Neutrophil (primary cell): ENCODE results near the gene AMY2A.
"Not testable (repeated sequence)": the region's sequence is repeated elsewhere in the genome, so short reads cannot be mapped to it uniquely, and the experiment has no call there.

ENCODE experiments used
- H3K27ac ChIP-seq: fragments of 200-600 bp; sonication (generic); 2 replicates; pipeline ENCODE4 v1.5.1; 2016; ENCODE audit warnings: mild to moderate bottlenecking, moderate library complexity
- H3K27me3 ChIP-seq: fragments of 200-600 bp; sonication (generic); 2 replicates; pipeline ENCODE4 v1.6.0; 2016; ENCODE audit warnings: mild to moderate bottlenecking
- H3K36me3 ChIP-seq: fragments of 200-600 bp; sonication (generic); 2 replicates; pipeline ENCODE4 v1.5.1; 2017
- H3K4me1 ChIP-seq, 2 experiments: fragments of 200-600 bp in 1 of 2; sonication (generic) in 1 of 2; 1 replicate in 1 of 2; 2 replicates in 1 of 2; pipeline versions ENCODE4 v1.5.1 to v1.6.1; 2013 to 2016; ENCODE audit warnings: low read depth in 1 of 2, low read length in 1 of 2, mild to moderate bottlenecking in 1 of 2, moderate library complexity in 1 of 2; ENCODE audit not compliant: control insufficient read depth in 1 of 2, insufficient read depth in 1 of 2
- H3K4me3 ChIP-seq, 2 experiments: fragments of 200-600 bp in 1 of 2; sonication (generic) in 1 of 2; 1 replicate in 1 of 2; 2 replicates in 1 of 2; pipeline ENCODE4 v1.5.1; 2013 to 2016; ENCODE audit warnings: low read depth in 1 of 2, low read length in 1 of 2, mild to moderate bottlenecking in 1 of 2, moderate library complexity in 1 of 2
- H3K9me3 ChIP-seq: fragments of 200-600 bp; sonication (generic); 2 replicates; pipeline ENCODE4 v1.5.1; 2016
- TF ChIP-seq, protein P1 (sequence below): fragments of 200-600 bp; sonication (generic); IDR thresholded peaks from 2 replicates; pipeline ENCODE4 v1.5.1; 2016; ENCODE audit warnings: antibody characterized with exemption

AMY2A gene

DNA sequence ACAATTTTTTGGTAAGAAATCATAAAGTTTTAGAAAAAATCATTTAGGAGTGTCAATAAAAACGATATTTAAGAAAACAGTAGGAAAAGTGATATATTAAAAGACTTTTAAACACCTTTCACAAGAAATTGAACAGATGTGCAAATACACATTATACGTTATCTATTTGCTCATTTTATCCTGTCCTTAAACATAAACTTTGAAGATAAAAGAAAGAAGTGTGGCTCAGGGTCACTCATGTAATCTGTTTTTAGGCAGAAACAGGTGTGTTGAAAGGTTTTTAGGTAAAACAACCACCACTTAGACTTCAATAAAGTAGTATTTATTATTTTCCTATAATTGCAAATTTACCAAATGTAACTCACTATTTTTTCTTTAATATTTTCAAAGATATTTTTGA lies 32.7 kb upstream of the AMY2A start:
- Histone ChIP-seq H3K9me3 (no peaks in the 10 kb centered on the region), H3K27me3 (no peaks in the 10 kb centered on the region), H3K4me1 (no peaks in the 10 kb centered on the region), H3K4me3 (no peak overlapping the region), H3K36me3 (no peaks in the 10 kb centered on the region), H3K27ac (no peak overlapping the region)
- TF ChIP-seq, protein P1, sequence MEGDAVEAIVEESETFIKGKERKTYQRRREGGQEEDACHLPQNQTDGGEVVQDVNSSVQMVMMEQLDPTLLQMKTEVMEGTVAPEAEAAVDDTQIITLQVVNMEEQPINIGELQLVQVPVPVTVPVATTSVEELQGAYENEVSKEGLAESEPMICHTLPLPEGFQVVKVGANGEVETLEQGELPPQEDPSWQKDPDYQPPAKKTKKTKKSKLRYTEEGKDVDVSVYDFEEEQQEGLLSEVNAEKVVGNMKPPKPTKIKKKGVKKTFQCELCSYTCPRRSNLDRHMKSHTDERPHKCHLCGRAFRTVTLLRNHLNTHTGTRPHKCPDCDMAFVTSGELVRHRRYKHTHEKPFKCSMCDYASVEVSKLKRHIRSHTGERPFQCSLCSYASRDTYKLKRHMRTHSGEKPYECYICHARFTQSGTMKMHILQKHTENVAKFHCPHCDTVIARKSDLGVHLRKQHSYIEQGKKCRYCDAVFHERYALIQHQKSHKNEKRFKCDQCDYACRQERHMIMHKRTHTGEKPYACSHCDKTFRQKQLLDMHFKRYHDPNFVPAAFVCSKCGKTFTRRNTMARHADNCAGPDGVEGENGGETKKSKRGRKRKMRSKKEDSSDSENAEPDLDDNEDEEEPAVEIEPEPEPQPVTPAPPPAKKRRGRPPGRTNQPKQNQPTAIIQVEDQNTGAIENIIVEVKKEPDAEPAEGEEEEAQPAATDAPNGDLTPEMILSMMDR = no peak

DNA sequence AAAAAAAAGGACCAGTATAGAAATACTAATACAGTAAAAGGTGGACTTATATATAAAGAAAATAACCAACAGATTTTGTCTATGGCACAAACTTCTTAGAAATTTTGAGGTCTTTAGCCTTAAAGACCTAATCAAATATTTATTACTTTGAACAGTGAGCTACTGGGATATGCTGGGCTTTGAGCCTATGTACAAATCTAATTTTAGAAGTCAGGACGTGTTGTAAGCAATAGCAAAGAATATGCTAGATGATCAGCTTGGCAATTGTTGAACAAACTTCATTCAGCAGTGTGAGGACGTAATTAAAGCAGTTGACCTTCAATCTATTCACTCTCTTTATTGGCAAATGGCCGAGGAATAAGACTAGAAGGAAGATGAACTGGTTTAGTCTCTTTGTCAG lies 14.5 kb upstream of the AMY2A start:
- not testable (repeated sequence) for H3K27ac ChIP-seq

DNA sequence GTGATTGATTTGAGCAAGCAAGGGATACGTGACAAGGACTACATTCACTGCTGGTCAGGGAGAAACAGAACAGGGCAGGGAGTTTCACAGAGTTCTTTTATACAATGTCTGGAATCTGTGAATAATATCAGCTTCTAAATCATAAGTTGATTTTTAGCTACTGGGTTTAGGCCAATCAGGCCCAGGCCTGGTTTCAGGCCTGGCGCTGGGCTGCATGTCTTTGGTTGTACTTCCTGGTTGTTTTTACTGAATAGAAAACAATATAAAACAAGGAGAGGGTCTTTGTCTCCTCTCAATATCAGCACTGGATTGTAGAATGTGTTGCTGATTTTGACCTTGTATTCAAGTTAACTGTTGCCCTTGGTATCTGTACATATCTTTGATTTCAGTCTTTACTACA lies 865 bp upstream of the AMY2A start:
- no peaks in the 10 kb centered on the region for H3K4me1 ChIP-seq
- TF ChIP-seq, protein P1 = no peak
- H3K9me3 ChIP-seq = no peaks in the 10 kb centered on the region
- H3K27me3 ChIP-seq = no peaks in the 10 kb centered on the region
- no peak overlapping the region for H3K4me3 ChIP-seq
- no peak overlapping the region for H3K27ac ChIP-seq
- no peaks in the 10 kb centered on the region for H3K36me3 ChIP-seq

More for the DNA sequence above, 14.5 kb upstream of the AMY2A start:
- not testable (repeated sequence) for H3K27me3 ChIP-seq, H3K4me1 ChIP-seq, H3K4me3 ChIP-seq, H3K9me3 ChIP-seq, H3K36me3 ChIP-seq

DNA sequence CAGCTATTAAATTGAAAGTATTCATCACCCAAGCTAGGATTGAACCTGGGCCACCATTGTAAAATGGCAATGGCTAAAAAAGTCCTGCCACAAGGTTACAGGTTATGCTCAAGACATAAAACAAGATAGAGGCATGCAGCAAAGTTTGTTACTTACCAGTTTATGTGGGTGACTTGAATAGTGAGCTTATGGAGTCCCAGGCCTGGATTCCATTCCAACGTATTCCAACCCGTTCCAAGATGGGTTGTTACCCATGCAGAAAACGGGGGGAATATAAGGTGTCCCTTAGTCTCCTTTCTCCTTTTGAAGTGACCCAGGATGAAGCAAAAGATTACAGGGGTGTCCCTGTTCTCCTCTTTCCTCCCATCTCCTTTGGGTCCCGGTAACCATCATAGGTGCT lies 10.2 kb downstream of the AMY2A start:
- H3K36me3 ChIP-seq, H3K4me1 ChIP-seq, H3K9me3 ChIP-seq, H3K4me3 ChIP-seq, H3K27ac ChIP-seq, H3K27me3 ChIP-seq: not testable (repeated sequence)

- not testable (repeated sequence) for H3K27me3 ChIP-seq, H3K27ac ChIP-seq, H3K4me3 ChIP-seq, H3K36me3 ChIP-seq, H3K4me1 ChIP-seq, H3K9me3 ChIP-seq
Observed at GRCh38 chr1:103641194-103641593, 24.0 kb downstream of the AMY2A start.

DNA sequence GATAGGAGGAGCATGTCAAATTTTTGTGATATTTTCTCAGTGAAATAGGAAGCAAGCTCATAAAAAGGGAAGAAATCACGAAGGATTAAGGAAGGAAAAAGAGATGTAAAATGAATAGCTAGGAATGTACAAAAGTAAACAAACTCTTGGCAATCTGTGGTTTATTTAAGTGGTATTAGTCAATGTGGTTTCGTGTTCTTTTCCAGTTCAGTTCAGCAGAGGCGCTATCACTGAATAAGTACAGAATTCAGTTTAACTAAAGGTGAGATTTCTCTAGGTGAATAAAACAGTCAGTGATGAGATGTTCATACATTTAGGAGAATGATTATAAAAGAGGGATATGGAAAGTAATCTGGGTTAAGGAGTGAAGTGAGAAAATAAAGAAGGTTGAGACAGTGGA lies 26.7 kb downstream of the AMY2A start:
- not testable (repeated sequence) for H3K27ac ChIP-seq, H3K4me1 ChIP-seq, H3K36me3 ChIP-seq, H3K4me3 ChIP-seq, H3K27me3 ChIP-seq, H3K9me3 ChIP-seq

- not testable (repeated sequence) for H3K4me1 ChIP-seq
Observed at GRCh38 chr1:103650305-103650704, 33.1 kb downstream of the AMY2A start.

GRCh38 chr1:103650889-103651288 lies 33.7 kb downstream of the AMY2A start:
- not testable (repeated sequence) for H3K4me1 ChIP-seq, H3K27ac ChIP-seq, H3K4me3 ChIP-seq, H3K36me3 ChIP-seq, H3K27me3 ChIP-seq, H3K9me3 ChIP-seq

More at GRCh38 chr1:103650305-103650704, 33.1 kb downstream of the AMY2A start:
- H3K9me3 ChIP-seq, H3K4me3 ChIP-seq, H3K27me3 ChIP-seq, H3K36me3 ChIP-seq, H3K27ac ChIP-seq: not testable (repeated sequence)

DNA sequence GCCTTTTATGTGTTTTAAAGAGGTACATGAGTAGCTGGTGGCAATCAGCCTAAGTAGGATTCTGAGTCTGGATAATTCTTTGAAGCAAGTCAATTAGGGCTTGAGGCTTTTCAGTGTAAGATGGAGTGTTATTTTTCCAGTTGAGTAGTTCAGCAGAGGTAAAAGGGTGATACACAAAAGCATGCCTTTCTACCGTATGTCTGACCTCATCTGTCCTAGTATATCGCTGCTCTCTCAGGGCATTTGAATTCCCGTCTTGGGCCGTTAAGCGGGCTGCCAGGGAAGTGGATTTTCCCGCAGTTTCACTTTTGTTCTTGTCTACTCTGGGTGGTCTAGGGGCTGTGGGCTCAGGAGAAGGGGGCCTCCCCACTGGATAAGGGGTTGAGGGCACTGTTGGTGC lies 36.9 kb downstream of the AMY2A start:
- H3K9me3 ChIP-seq, H3K4me1 ChIP-seq, H3K27me3 ChIP-seq, H3K27ac ChIP-seq, H3K36me3 ChIP-seq, H3K4me3 ChIP-seq: not testable (repeated sequence)

DNA sequence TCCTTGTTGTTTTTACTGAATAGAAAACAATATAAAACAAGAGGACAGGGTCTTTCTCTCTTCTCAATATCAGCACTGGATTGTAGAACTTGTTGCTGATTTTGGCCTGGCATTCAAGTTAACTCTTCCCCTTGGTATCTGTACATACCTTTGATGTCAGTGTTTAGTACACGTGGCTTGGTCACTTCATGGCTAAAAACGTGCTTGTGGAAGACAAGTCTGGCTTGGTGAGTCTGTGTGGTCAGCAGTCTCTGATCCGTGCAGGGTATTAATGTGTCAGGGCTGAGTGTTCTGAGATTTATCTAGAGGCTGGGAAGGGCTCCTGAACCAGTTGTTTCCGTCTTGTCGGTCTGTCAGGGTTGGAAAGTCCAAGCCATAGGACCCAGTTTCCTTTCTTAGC lies 38.2 kb downstream of the AMY2A start, which contains the start of gene AMY1A:
TSS of gene AMY1A (plus strand) at position 301 of the 400 bp plus-strand sequence. CDS start 571 bp downstream, outside the sequence.
- H3K27ac ChIP-seq, H3K4me3 ChIP-seq, H3K4me1 ChIP-seq, H3K36me3 ChIP-seq, H3K9me3 ChIP-seq, H3K27me3 ChIP-seq: not testable (repeated sequence)
